Epidermal melanocyte (primary cell): ENCODE data around the gene BACH2.
"Not testable (repeated sequence)": the region's sequence is repeated elsewhere in the genome, so short reads cannot be mapped to it uniquely, and the experiment has no call there.

Experiments used
- DNase-seq: peaks from one replicate; pipeline ENCODE4 v3.0.0; 2011; ENCODE audit warnings: low spot score; ENCODE audit not compliant: insufficient read length

Gene BACH2

DNA sequence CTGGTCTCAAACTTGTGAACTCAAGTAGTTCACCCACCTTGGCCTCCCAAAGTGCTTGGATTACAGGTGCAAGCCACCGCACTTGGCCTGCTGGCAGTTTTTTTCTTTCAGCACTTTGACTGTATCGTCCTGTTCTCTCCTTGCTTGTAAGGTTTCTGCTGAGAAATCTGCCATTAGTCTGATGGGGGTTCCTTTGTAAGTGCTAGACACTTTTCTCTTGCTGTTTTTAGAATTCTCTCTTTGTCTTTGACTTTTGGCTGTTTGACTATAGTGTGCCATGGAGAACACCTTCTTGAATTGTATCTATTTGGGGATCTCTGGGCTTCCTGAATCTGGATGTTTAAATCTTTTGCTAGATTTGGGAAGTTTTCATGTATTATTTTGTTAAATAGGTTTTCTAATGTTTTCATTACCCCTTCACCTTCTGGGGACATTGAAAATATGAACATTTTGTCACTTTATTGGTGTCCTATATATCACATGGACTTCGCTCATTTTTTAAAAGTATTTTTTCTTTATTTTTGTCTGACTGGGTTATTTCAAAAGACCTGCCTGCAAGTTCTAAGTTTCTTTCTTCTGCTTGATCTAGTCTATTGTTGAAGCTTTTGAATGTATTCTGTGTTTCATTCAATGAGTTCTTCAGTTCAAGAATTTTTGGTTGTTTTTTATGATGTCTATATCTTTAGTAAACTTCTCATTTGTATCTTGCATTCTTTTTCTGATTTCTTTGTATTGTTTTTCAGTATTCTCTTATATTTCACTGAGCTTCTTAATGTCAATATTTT is 380.3 kb downstream of the BACH2 start:
- DNase-seq: no peak

DNA sequence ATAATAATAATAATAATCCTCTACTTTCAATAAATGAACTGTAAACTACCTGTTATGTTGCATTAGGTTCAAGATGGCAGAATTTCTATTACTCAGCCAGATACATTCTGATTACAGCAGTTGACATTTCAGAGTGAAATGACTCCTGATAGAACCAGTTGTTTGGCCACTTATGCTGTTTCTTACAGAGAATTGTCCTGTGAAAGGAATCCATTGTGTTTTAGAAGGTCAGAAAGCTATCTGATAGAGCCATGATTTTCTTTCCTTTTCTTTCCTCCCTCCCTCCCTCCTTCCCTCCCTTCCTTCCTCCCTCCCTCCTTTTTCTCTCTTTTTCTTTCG is 385.8 kb downstream of the BACH2 start:
- no peak for DNase-seq

DNA sequence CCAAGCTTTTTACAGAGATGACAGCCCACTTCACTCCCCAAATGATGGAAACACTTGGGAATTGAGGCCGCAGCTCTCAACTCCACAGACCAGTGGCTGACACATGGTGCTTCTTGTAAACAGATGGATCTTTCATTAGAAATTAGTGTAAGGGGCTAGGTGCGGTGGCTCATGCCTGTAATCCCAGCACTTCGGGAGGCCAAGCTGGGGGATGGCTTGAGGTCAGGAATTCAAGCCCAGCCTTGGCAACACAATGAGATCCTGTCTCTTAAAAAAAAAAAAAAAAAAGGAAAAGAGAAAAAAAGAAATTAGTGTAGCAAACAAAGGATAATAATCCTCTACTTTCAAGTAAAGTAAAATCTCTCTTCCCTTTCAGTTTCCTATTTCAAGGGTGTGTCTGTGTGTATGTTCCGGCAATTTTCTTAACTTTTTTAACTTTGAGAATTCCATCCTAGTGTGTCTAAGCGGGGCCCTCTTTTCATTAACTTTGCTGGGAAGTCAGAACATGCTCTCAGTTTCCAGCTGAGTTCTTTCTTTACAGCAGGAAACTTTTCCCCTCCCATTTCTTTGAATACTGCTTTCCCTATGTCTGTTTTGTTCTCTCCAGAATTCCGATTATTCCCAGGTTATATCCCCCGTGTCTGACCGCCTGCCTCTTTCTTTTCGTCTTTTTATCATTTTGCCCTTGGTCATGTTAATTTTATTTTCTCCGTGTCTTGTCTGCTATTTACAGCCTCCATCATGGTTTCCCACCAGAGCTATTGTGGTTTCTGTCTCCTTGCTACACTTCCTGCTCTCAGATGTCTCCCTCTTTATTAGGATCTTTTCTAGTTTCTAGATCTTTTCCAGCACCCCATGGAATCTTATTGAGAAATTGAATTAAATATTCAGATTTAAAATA is 386.4 kb downstream of the BACH2 start:
- DNase-seq: not testable (repeated sequence)

DNA sequence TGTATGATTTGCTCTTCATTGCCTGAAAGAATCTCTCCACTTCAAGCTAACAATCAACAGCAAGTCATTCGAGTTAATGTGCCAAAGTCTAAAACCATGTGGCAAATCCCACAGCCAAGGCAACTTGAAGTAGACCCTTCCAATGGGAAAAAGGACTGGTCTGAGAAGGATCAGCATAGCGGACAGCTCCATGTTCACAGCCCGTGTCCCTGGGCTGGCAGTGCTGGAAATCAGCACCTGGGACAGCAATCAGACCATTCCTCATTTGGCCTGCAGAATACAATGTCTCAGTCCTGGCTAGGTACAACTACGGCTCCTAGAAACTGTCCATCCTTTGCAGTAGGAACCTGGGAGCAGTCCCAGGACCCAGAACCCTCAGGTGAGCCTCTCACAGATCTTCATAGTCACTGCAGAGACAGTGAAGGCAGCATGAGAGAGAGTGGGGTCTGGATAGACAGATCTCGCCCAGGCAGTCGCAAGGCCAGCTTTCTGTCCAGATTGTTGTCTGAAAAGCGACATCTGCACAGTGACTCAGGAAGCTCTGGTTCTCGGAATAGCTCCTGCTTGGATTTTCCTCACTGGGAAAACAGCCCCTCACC is 401.3 kb downstream of the BACH2 start:
- DNase-seq: no peak

DNA sequence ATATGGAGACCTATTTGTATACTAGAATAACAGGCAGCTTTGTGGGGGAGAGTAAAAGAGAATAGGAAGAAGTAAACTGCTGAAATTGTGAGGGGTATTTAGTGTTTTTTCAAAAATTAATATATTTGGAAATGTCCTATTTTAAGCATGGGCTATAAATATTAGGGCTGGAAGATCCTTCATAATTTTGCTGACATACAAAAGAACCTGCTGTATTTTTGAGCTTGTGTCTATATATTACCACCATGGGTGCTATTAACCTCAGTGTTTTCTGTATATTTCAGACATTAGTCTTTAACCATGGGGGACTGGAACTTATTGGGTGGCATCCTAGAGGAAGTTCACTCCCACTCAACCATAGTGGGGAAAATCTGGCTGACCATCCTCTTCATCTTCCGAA is 402.5 kb downstream of the BACH2 start, which contains the start of gene GJA10:
TSS of gene GJA10 (plus strand) at position 301 of the 400 bp plus-strand sequence. CDS start at position 301, 0 bp downstream.
- DNase-seq: no peak

DNA sequence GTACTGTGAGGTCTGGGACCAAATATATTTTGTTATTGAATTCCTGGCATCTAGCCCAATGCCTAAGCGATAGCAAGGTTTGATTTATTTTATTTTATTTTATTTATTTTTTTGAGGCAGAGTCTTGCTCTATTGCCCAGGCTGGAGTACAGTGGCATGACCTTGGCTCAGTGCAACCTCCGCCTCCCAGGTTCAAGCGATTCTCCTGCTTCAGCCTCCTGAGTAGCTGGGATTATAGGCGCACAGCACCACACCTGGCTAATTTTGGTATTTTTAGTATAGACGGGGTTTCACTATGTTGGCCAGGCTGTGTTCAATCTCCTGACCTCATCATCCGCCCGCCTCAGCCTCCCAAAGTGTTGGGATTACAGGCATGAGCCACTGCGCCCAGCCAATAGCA is 404.1 kb downstream of the BACH2 start:
- DNase-seq: not testable (repeated sequence)

DNA sequence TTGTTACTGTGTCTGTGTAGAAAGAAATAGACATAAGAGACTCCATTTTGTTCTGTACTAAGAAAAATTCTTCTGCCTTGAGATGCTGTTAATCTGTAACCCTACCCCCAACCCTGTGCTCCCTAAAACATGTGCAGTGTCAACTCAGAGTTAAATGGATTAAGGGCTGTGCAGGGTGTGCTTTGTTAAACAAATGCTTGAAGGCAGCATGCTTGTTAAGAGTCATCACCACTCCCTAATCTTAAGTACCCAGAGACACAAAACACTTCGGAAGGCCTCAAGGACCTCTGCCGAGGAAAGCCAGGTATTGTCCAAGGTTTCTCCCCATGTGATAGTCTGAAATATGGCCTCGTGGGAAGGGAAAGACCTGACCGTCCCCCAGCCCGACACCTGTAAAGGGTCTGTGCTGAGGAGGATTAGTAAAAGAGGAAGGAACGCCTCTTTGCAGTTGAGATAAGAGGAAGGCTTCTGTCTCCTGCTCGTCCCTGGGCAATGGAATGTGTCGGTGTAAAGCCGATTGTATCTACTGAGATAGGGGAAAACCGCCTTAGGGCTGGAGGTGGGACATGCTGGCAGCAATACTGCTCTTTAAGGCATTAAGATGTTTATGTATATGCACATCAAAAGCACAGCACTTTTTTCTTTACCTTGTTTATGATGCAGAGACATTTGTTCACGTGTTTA is 405.7 kb downstream of the BACH2 start:
- not testable (repeated sequence) for DNase-seq

DNA sequence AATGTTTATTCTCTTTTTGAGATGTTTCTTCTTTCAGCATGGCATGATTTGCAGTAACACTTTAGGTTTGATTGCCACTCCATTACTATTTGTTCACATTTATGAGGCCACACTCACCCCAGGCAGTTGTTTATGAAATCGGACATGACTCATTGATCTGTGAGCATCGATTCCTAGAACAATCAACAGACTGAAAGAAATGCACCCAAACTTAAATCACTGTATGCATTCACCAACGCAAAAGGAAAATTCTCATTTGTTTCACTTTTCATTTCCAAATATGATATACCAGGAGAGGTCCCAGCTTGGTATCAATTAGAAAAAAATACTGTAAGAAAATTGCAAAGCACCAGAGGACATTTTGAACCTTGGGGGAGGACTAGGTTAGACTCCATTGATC is 407.8 kb downstream of the BACH2 start:
- DNase-seq: no peak

DNA sequence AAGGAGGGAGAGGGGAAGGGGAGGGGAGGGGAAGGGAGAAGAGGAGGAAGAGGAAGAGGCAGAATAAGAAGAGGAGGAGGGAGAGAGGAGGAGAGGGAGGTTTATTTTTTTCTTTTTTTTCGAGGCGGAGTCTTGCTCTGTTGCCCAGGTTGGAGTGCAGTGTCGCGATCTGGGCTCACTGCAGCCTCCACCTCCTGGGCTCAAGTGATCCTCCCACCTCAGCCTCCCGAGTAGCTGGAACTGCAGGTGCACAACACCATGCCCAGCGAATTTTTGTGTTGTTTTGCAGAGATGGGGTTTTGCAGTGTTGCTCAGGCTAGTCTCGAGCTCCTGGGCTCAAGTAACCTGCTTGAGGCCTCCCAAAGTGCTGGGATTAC is 408.5 kb downstream of the BACH2 start:
- no peak for DNase-seq

DNA sequence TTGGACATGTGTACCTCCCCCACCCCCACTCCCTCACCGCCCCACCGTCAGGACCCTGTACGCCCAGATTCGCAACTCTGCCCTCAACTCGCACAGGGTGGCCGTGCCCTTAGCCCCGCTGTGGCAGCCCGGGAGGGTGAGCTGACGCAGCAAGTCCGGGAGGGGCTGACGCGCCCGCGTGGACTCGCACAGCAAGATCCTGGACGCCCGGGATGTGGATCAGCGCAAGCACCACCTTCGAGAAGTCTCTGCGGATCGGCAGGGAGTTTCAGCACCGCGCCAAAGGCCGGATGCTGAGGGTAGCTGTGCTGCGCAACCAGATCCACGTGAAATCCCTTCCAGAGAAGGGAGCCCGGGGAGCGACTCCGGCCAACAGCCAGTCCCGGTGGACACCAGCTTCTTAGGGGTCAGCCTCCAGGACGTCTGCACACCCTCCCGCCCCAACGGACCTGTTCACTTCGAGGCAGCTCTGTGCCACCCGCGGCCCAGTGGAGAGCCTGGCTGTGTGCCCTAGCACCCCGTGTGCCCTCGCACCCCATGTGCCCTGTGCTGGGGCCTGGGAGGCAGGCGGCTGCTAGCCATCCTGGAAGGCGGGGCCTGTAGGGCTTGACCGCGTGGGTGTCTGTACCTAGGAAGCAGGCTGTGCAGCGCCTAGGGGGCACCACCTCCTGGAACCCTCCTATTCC is 409.0 kb downstream of the BACH2 start:
- no peak for DNase-seq

DNA sequence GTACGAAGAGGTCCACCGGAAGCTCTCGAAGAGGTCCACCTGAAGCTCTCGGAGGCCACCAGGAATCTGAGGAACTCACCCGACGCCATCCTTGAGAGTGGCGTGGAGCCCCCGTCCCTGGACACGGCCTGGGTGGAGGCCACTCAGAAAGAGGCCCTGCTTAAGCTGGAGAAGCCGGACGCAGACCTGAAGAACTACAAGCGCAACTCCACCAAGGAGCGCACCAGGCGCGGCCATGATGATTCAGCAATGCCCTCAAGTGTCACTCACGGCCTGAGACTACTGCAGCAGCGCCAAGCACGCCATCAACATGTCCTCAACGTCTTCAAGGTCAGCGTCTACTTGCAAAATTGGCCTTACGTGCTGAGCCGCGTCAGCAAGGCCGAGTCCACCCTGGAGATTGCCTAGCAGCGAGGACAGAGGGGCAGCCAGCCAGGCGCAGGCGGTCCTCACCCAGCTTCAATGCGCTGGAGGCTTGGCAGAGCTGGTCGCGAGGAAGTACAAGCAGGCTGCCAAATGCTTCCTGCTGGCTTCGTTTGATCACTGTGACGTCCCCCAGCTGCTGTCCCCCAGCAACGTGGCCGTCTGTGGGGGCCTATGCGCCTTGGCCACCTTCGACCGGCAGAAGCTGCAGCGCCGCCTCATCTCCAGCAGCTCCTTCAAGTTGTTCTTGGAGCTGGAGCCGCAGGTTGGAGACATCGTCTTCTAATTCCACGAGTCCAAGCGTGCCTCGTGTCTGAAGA is 410.1 kb downstream of the BACH2 start:
- no peak for DNase-seq
